HG02588 (cell line): ENCODE measurements around the gene TBL1X.

Experiments used
- ATAC-seq: cut with Tn5 transposase; IDR thresholded peaks from one replicate; pipeline ENCODE4 v1.9.1; 2021; ENCODE audit warnings: mild to moderate bottlenecking, moderate library complexity; ENCODE audit not compliant: unreplicated experiment

Gene TBL1X

DNA sequence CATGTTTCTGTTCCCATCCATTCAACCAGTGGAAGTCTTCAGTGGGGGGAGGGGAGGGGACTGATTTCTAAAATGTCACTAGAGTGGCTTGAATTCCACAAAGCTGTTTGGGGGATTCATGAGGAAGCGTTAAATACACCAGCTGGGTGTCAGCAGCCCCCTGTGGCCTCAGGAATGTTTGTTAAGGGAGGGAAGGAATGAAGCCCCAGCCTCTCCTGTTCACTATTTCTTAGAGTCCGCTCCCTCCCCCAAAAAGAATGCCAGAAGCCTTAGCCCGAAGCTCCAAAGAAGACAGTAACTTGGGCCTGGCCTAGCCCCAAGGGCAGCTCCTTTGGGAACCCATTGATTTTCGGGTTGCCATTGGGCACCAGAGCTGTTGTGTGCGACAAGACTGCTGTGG lies 324.7 kb downstream of the TBL1X start:
- no peak for ATAC-seq
